ENCODE data around the gene PHEX.
A peak's percentile ranks its signal among the peaks of the same experiment; 100 is the strongest.
"Not testable (repeated sequence)": the region's sequence is repeated elsewhere in the genome, so short reads cannot be mapped to it uniquely, and the experiment has no call there.

Gene PHEX

GRCh38 chrX:22268706-22269105 lies 236.6 kb downstream of the PHEX start:
- no peak for DNase-seq

- DNase-seq: no peak
Observed at GRCh38 chrX:22272613-22273012, 240.5 kb downstream of the PHEX start, which contains the start of gene CBLL2. CBLL2 (plus strand) TSS chrX:22272913; CDS start chrX:22272992, 79 bp downstream.

- no peak for DNase-seq
Observed at GRCh38 chrX:22273714-22274317, 241.7 kb downstream of the PHEX start.

- DNase-seq: no peak
Observed at GRCh38 chrX:22276781-22277180, 244.7 kb downstream of the PHEX start.

GRCh38 chrX:22278375-22278774 lies 246.2 kb downstream of the PHEX start:
- no peak for DNase-seq

- not testable (repeated sequence) for DNase-seq
Observed at GRCh38 chrX:22289209-22289608, 257.1 kb downstream of the PHEX start.

GRCh38 chrX:22296871-22297270 lies 264.7 kb downstream of the PHEX start:
- no peak for DNase-seq

- peak; percentile 75 for DNase-seq
Observed at GRCh38 chrX:22300130-22300529, 268.0 kb downstream of the PHEX start.

Data from NCI-H1105 treated with DMSO at 0.1 percent for 48 hours (cell line).